Stimulated activated CD4-positive, alpha-beta T cell treated with anti-CD3 and anti-CD28 coated beads, Interleukin-15, amount 100 ng/mL, for 48 hours (primary cell): ENCODE results near the gene NEK6.

Source experiments
- DNase-seq, 2 donors: peaks; one replicate each; pipeline ENCODE4 v3.0.0-alpha.2; 2020; ENCODE audit warnings: low read depth in 2 of 2

NEK6 gene

GRCh38 chr9:124321935-124322334 lies 64.2 kb downstream of the NEK6 start:
- DNase-seq = no peak

- no peak for DNase-seq
These were observed 65.1 kb downstream of the NEK6 start for GRCh38 chr9:124322618-124323432.

- DNase-seq = no peak
These were observed 66.2 kb downstream of the NEK6 start for GRCh38 chr9:124323904-124324303.

GRCh38 chr9:124325816-124326215 lies 68.1 kb downstream of the NEK6 start:
- no peak for DNase-seq

- no peak for DNase-seq
These were observed 68.6 kb downstream of the NEK6 start for GRCh38 chr9:124326378-124326777.

- DNase-seq = no peak
These were observed 69.7 kb downstream of the NEK6 start for GRCh38 chr9:124327491-124327890.

- no peak for DNase-seq
These were observed 70.5 kb downstream of the NEK6 start for GRCh38 chr9:124328285-124328684.

GRCh38 chr9:124329206-124329792 lies 71.5 kb downstream of the NEK6 start:
- DNase-seq = no peak

- DNase-seq = no peak
These were observed 72.4 kb downstream of the NEK6 start for GRCh38 chr9:124330011-124330697.

- no peak for DNase-seq
These were observed 73.8 kb downstream of the NEK6 start for GRCh38 chr9:124331580-124331979.

GRCh38 chr9:124332361-124333202 lies 74.8 kb downstream of the NEK6 start:
- DNase-seq = no peak

GRCh38 chr9:124333203-124333579 lies 75.4 kb downstream of the NEK6 start:
- DNase-seq = no peak

GRCh38 chr9:124334568-124335319 lies 77.0 kb downstream of the NEK6 start:
- no peak for DNase-seq

- no peak for DNase-seq
These were observed 77.6 kb downstream of the NEK6 start for GRCh38 chr9:124335320-124335707.

- DNase-seq = no peak
These were observed 79.8 kb downstream of the NEK6 start for GRCh38 chr9:124337562-124337961.

- DNase-seq = no peak
These were observed 81.9 kb downstream of the NEK6 start for GRCh38 chr9:124339603-124340146.

- no peak for DNase-seq
These were observed 82.7 kb downstream of the NEK6 start for GRCh38 chr9:124340219-124341069.

- DNase-seq = no peak
These were observed 83.9 kb downstream of the NEK6 start for GRCh38 chr9:124341455-124342170.

- DNase-seq = no peak
These were observed 84.6 kb downstream of the NEK6 start for GRCh38 chr9:124342402-124342775.
